H7 (cell line): Measurements from ENCODE around the gene REN. TPM values are rescaled to one million over a fixed set of nuclear protein-coding genes. Genes with fewer than 3 reads are reported as not detected.

Source experiments
- DNase-seq: peaks from one replicate; pipeline ENCODE4 v3.0.0; 2012
- H3K27me3 ChIP-seq: 2 replicates; pipeline ENCODE4 v1.6.0; 2011; ENCODE audit warnings: mild to moderate bottlenecking, low read length; ENCODE audit not compliant: control insufficient read depth, insufficient read depth
- H3K36me3 ChIP-seq: replicated peaks from 2 replicates; pipeline ENCODE4 v1.5.1; 2011; ENCODE audit warnings: low read length; ENCODE audit not compliant: control insufficient read depth, insufficient read depth
- H3K4me3 ChIP-seq: 2 replicates; pipeline ENCODE4 v1.5.1; 2011; ENCODE audit warnings: low read depth, mild to moderate bottlenecking, control low read depth, low read length, moderate library complexity; ENCODE audit not compliant: insufficient read depth
- total RNA-seq: library from RNA; depleted of rRNA; stranded (reverse); fragments of >200 nt; shearing (Covaris generic); gene quantifications from 2 replicates; pipeline ENCODE4 v1.2.3, GENCODE V29; 2014

The REN gene
- total RNA-seq, 1 experiment from 2014 or later = not detected

- H3K27me3 ChIP-seq = no peaks in the 10 kb centered on the region; the same call in 1 of the 2 replicates
- H3K4me3 ChIP-seq = no peak overlapping the region
- peaks cover 4% of the 10 kb centered on the region for H3K36me3 ChIP-seq
- no peak for DNase-seq
Observed at GRCh38 chr1:204141131-204141530, 25.0 kb downstream of the REN start.

- no peak for DNase-seq
- Histone ChIP-seq H3K27me3 (no peaks in the 10 kb centered on the region; the same call in 1 of the 2 replicates), H3K4me3 (no peak overlapping the region), H3K36me3 (peaks cover 3% of the 10 kb centered on the region; the same call in 1 of the 2 replicates)
Observed at GRCh38 chr1:204139952-204140351, 26.2 kb downstream of the REN start.

GRCh38 chr1:204139088-204139487 is 27.0 kb downstream of the REN start:
- no peaks in the 10 kb centered on the region; the same call in 1 of the 2 replicates for H3K27me3 ChIP-seq
- H3K4me3 ChIP-seq = no peak overlapping the region
- DNase-seq = no peak
- H3K36me3 ChIP-seq = peaks cover 7% of the 10 kb centered on the region

GRCh38 chr1:204136814-204137213 is 29.3 kb downstream of the REN start:
- Histone ChIP-seq H3K36me3 (peaks cover 9% of the 10 kb centered on the region), H3K27me3 (no peaks in the 10 kb centered on the region; the same call in 1 of the 2 replicates), H3K4me3 (no peak overlapping the region)
- peak; percentile 75 for DNase-seq

- no peak for DNase-seq
Observed at GRCh38 chr1:204134103-204134502, 32.0 kb downstream of the REN start.

GRCh38 chr1:204132718-204133117 is 33.4 kb downstream of the REN start:
- H3K27me3 ChIP-seq = no peaks in the 10 kb centered on the region; the same call in 1 of the 2 replicates
- no peak overlapping the region for H3K4me3 ChIP-seq
- peaks cover 9% of the 10 kb centered on the region for H3K36me3 ChIP-seq
- no peak for DNase-seq

More at GRCh38 chr1:204134103-204134502, 32.0 kb downstream of the REN start:
- Histone ChIP-seq H3K36me3 (peaks cover 6% of the 10 kb centered on the region), H3K27me3 (no peaks in the 10 kb centered on the region; the same call in 1 of the 2 replicates), H3K4me3 (no peak overlapping the region)

GRCh38 chr1:204131978-204132377 is 34.2 kb downstream of the REN start:
- Histone ChIP-seq H3K27me3 (no peaks in the 10 kb centered on the region), H3K4me3 (no peak overlapping the region), H3K36me3 (peaks cover 9% of the 10 kb centered on the region)
- DNase-seq = no peak

GRCh38 chr1:204130981-204131892 is 34.9 kb downstream of the REN start:
- H3K27me3 ChIP-seq = no peaks in the 10 kb centered on the region
- DNase-seq = no peak
- peaks cover 12% of the 10 kb centered on the region for H3K36me3 ChIP-seq
- H3K4me3 ChIP-seq = no peak overlapping the region

- Histone ChIP-seq H3K36me3 (peaks cover 21% of the 10 kb centered on the region), H3K27me3 (no peaks in the 10 kb centered on the region), H3K4me3 (no peak overlapping the region)
- DNase-seq = no peak
Observed at GRCh38 chr1:204130178-204130577, 36.0 kb downstream of the REN start.

GRCh38 chr1:204128964-204129896 is 36.9 kb downstream of the REN start:
- Histone ChIP-seq H3K36me3 (peaks cover 23% of the 10 kb centered on the region), H3K27me3 (no peaks in the 10 kb centered on the region), H3K4me3 (peak overlapping the region; percentile 20; the same call in 1 of the 2 replicates)
- peak; percentile 98 for DNase-seq

GRCh38 chr1:204128464-204128963 is 37.6 kb downstream of the REN start:
- Histone ChIP-seq H3K4me3 (no peak overlapping the region), H3K36me3 (peaks cover 26% of the 10 kb centered on the region), H3K27me3 (no peaks in the 10 kb centered on the region)
- no peak for DNase-seq

- H3K27me3 ChIP-seq = no peaks in the 10 kb centered on the region
- no peak overlapping the region for H3K4me3 ChIP-seq
- DNase-seq = peak; percentile 88
- peaks cover 32% of the 10 kb centered on the region for H3K36me3 ChIP-seq
Observed at GRCh38 chr1:204127597-204128242, 38.4 kb downstream of the REN start.

- Histone ChIP-seq H3K27me3 (no peaks in the 10 kb centered on the region), H3K4me3 (no peak overlapping the region), H3K36me3 (peaks cover 35% of the 10 kb centered on the region)
- no peak for DNase-seq
Observed at GRCh38 chr1:204126956-204127355, 39.2 kb downstream of the REN start.

- H3K27me3 ChIP-seq = no peaks in the 10 kb centered on the region
Observed at GRCh38 chr1:204126386-204126785, 39.8 kb downstream of the REN start.

More at GRCh38 chr1:204126386-204126785, 39.8 kb downstream of the REN start:
- Histone ChIP-seq H3K4me3 (no peak overlapping the region), H3K36me3 (peaks cover 38% of the 10 kb centered on the region)
- no peak for DNase-seq
